GM12878 (cell line): ENCODE data around the gene TFF2. TPM values are rescaled to one million over a fixed set of nuclear protein-coding genes. Genes with fewer than 3 reads are reported as not detected.

Source experiments
- ATAC-seq: fragments of 200-7000 bp; cut with Tn5 transposase; 3 replicates; pipeline ENCODE4 v1.9.1; 2020; ENCODE audit warnings: mild to moderate bottlenecking, moderate library complexity
- BruUV-seq: library from RNA; stranded (reverse); fragments of 400-500 nt; replicated peaks from 2 replicates; lab custom pipeline; 2021; lab: Mats Ljungman, UMichigan
- CTCF ChIA-PET: fragments of 300-600 bp; sonication (Branson Sonifier 250); formaldehyde crosslinking; extraction: SDS; loops from one replicate; lab custom pipeline; 2021; ENCODE audit warnings: inconsistent platforms; lab: Yijun Ruan, JAX
- POLR2A ChIA-PET: fragments of 350-600 bp; formaldehyde crosslinking; extraction: SDS; loops from one replicate; lab custom pipeline; 2021; ENCODE audit warnings: inconsistent platforms; lab: Charles Lee
- RAD21 ChIA-PET: fragments of 300-600 bp; sonication (Branson Sonifier 250); formaldehyde crosslinking; loops from one replicate; lab custom pipeline; 2023; ENCODE audit warnings: antibody characterized with exemption; ENCODE audit not compliant: unreplicated experiment; lab: Charles Lee
- SMC1A ChIA-PET: fragments of 300-600 bp; sonication (Branson Sonifier 250); formaldehyde crosslinking; loops from one replicate; lab custom pipeline; 2023; ENCODE audit not compliant: unreplicated experiment, uncharacterized antibody; lab: Charles Lee
- DNase-seq: peaks from one replicate; pipeline ENCODE4 v3.0.0-alpha.2; 2011; ENCODE audit warnings: low read depth, low spot score
- FAIRE-seq: peaks from 3 replicates; lab custom pipeline; 2011; peaks lifted over from hg19 to GRCh38; lab: Jason Lieb, UNC
- H2AFZ ChIP-seq: 2 replicates; pipeline ENCODE4 v1.6.0; 2011; ENCODE audit warnings: low read depth, low read length, control low read depth; ENCODE audit not compliant: control insufficient read depth
- H3K27ac ChIP-seq: 2 replicates; pipeline ENCODE4 v1.5.1; 2011; ENCODE audit warnings: control low read depth; ENCODE audit not compliant: control insufficient read depth, insufficient read depth
- H3K27me3 ChIP-seq, 2 experiments: replicated peaks in 1 of 2; 2 replicates each; pipeline versions ENCODE4 v1.6.0 to v1.6.1; 2011; ENCODE audit warnings: low read length in 1 of 2; ENCODE audit not compliant: control insufficient read depth in 2 of 2, insufficient read depth in 2 of 2
- H3K36me3 ChIP-seq, 2 experiments: 2 replicates each; pipeline ENCODE4 v1.5.1; 2011; ENCODE audit warnings: low read length in 1 of 2; ENCODE audit not compliant: control insufficient read depth in 2 of 2, insufficient read depth in 2 of 2
- H3K4me1 ChIP-seq: 2 replicates; pipeline ENCODE4 v1.6.1; 2011; ENCODE audit warnings: mild to moderate bottlenecking, low read length, moderate library complexity, mixed read lengths; ENCODE audit not compliant: control insufficient read depth, insufficient read depth
- H3K4me2 ChIP-seq: 2 replicates; pipeline ENCODE4 v1.6.0; 2011; ENCODE audit warnings: control low read depth; ENCODE audit not compliant: control insufficient read depth, insufficient read depth
- H3K4me3 ChIP-seq: fragments of 200-600 bp; sonication (generic); 2 replicates; pipeline ENCODE4 v1.5.1; 2016
- H3K79me2 ChIP-seq: 2 replicates; pipeline ENCODE4 v1.6.0; 2011; ENCODE audit warnings: low read length; ENCODE audit not compliant: control insufficient read depth, insufficient read depth
- H3K9ac ChIP-seq: 2 replicates; pipeline ENCODE4 v1.8.0; 2011; ENCODE audit warnings: low read length, control low read depth, mixed read lengths; ENCODE audit not compliant: control insufficient read depth, insufficient read depth
- H3K9me3 ChIP-seq: replicated peaks from 3 replicates; pipeline ENCODE4 v1.5.1; 2011; ENCODE audit warnings: mild to moderate bottlenecking, low read length; ENCODE audit not compliant: control insufficient read depth, insufficient read depth
- H4K20me1 ChIP-seq: 2 replicates; pipeline ENCODE4 v1.6.0; 2011; ENCODE audit not compliant: control insufficient read depth, insufficient read depth
- E4F1 ChIP-seq: fragments of 450-650 bp; IDR thresholded peaks from 2 replicates; pipeline ENCODE4 v1.6.1; 2018; ENCODE audit warnings: borderline replicate concordance, mild to moderate bottlenecking; ENCODE audit not compliant: partially characterized antibody
- FOS ChIP-seq: IDR thresholded peaks from 3 replicates; pipeline ENCODE4 v1.6.1; 2011; ENCODE audit warnings: borderline replicate concordance; ENCODE audit not compliant: insufficient read length; ENCODE audit errors: extremely low read depth
- MTA3 ChIP-seq: IDR thresholded peaks from 2 replicates; pipeline ENCODE4 v1.6.1; 2012; ENCODE audit warnings: low read length, inconsistent platforms, borderline replicate concordance
- NR2C2 ChIP-seq: IDR thresholded peaks from 2 replicates; pipeline ENCODE4 v1.6.1; 2011; ENCODE audit warnings: borderline replicate concordance, low read depth; ENCODE audit not compliant: control insufficient read depth, insufficient read length
- SKIL ChIP-seq: fragments of 450-650 bp; IDR thresholded peaks from 2 replicates; pipeline ENCODE4 v1.6.1; 2017; ENCODE audit warnings: mild to moderate bottlenecking, low read depth, inconsistent platforms; ENCODE audit not compliant: poor library complexity, severe bottlenecking
- SREBF2 ChIP-seq: IDR thresholded peaks from 2 replicates; pipeline ENCODE4 v1.6.1; 2012; ENCODE audit warnings: mild to moderate bottlenecking, low read length
- YBX1 ChIP-seq: fragments of 450-650 bp; IDR thresholded peaks from 2 replicates; pipeline ENCODE4 v1.6.1; 2016; ENCODE audit warnings: antibody characterized with exemption
- ZBED1 ChIP-seq: IDR thresholded peaks from 2 replicates; pipeline ENCODE4 v1.6.1; 2016; ENCODE audit warnings: borderline replicate concordance
- ZNF217 ChIP-seq: fragments of 450-650 bp; IDR thresholded peaks from 2 replicates; pipeline ENCODE4 v1.6.1; 2017; ENCODE audit warnings: antibody characterized with exemption, mild to moderate bottlenecking
- ZNF384 ChIP-seq: IDR thresholded peaks from 2 replicates; pipeline ENCODE4 v1.6.1; 2012; ENCODE audit warnings: low read depth, mild to moderate bottlenecking, low read length, improper control_type of control experiment, borderline replicate concordance
- WGBS: methylation state at CpG from one replicate; pipeline ENCODE4 v1.1.6; 2016; ENCODE audit warnings: low lambda C conversion rate; ENCODE audit not compliant: insufficient replicate concordance, insufficient coverage; ENCODE audit errors: missing lambda C conversion rate; 5-methylcytosine and 5-hydroxymethylcytosine counted together
- in situ Hi-C: fragments of 300-500 bp; cut with MboI; formaldehyde crosslinking; loops from 9 replicates; pipeline ENCODE4 v1.14.3; 2018; ENCODE audit warnings: mixed read lengths
- intact Hi-C: fragments of 100-400 bp; cut with micrococcal nuclease; formaldehyde crosslinking; loops from one replicate; pipeline ENCODE4 v1.14.2; 2022; ENCODE audit not compliant: unreplicated experiment
- polyA plus RNA-seq, 11 experiments: library from polyadenylated mRNA; depleted of rRNA in 4 of 11; unstranded in 6 of 11; stranded (reverse) in 5 of 11; fragments of >200 nt; fragmentation: Nextera tagmentation in 4 of 11; fragmentation: Illumina TruSeq in 1 of 11; extraction: Ambion mirVana in 4 of 11; extraction: Trizol in 1 of 11; gene quantifications; 1 replicate in 1 of 11; 2 replicates in 10 of 11; pipeline versions ENCODE4 v1.2.1 to v1.2.3, GENCODE V29; 2011 to 2016; ENCODE audit warnings: inconsistent platforms in 2 of 11, missing spikeins in 2 of 11, low read depth in 1 of 11
- total RNA-seq, 4 experiments: library from RNA; depleted of rRNA in 3 of 4; stranded (reverse); fragments of >200 nt in 3 of 4; fragmentation: Illumina TruSeq in 1 of 4; extraction: Trizol in 1 of 4; gene quantifications; 2 replicates each; pipeline versions ENCODE4 v1.2.1 to v1.2.3, GENCODE V29; 2013 to 2021
- TF ChIP-seq, protein P1 (sequence below): fragments of 450-650 bp; IDR thresholded peaks from 2 replicates; pipeline ENCODE4 v1.6.1; 2014; ENCODE audit warnings: mild to moderate bottlenecking
- TF ChIP-seq, protein P2 (sequence below): fragments of 450-650 bp; IDR thresholded peaks from 2 replicates; pipeline ENCODE4 v1.6.1; 2018; ENCODE audit warnings: mild to moderate bottlenecking, low read depth, moderate library complexity; ENCODE audit not compliant: partially characterized antibody
- TF ChIP-seq, protein P3 (sequence below): IDR thresholded peaks from 2 replicates; pipeline ENCODE4 v1.6.1; 2011; ENCODE audit warnings: low read depth, mild to moderate bottlenecking, low read length, moderate library complexity, borderline replicate concordance; ENCODE audit errors: extremely low read depth

The TFF2 gene
- total and polyA plus RNA-seq, 10 of the 15 experiments (the other 5 are each of a cell fraction or from before 2014, with no cell fraction given): 0.56 TPM; not detected in 9

DNA sequence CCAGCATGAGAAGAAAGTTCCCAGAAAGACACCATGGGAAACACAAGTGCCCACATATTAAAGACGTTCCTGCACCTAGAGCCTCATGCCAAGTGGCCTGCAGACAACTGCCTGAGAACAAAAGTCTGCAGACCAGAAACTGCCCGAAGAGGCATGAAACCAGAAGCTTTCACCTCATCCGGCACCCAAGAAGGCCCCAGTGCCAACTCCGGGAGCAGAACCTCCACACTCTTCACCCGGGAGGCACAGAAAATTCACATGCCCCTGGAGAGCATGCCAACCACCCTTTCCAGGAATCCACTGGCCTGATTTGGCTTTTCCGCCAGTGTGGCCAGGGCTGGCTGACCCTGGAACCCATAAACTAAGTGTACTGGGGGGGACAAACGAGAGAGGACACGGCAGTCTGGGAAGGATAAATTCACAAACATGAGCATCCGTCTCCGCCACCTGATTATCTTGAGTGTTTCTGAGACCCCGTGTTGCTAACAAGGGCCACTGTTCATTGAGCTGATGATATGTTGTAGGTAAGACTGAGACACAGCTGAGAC lies 6.8 kb downstream of the TFF2 start:
- RAD21 ChIA-PET: no interaction called here
- FAIRE-seq (no peak), DNase-seq (no peak), ATAC-seq (no peak)
- Histone ChIP-seq H3K9ac (no peak overlapping the region), H3K79me2 (no peaks in the 10 kb centered on the region), H3K4me1 (peaks cover 3% of the 10 kb centered on the region), H4K20me1 (no peaks in the 10 kb centered on the region), H3K4me3 (no peak overlapping the region), H3K27me3 (no peaks in the 10 kb centered on the region), H3K9me3 (no peaks in the 10 kb centered on the region; the same call in 2 of the 3 replicates), H3K4me2 (no peak overlapping the region), H2AFZ (no peak overlapping the region), H3K27ac (no peak overlapping the region), H3K36me3 (no peaks in the 10 kb centered on the region)
- intact Hi-C loops: no loop called here
- no TSS peak for BruUV-seq
- WGBS: 72% methylated on average over 11 of the region's 11 CpGs
- in situ Hi-C loops: no loop called here
- SMC1A ChIA-PET: interaction anchor here (1.1 to 1.3 kb wide), 2 partner anchors 13 to 77 kb away, joined by 3 to 5 read pairs; no protein-coding TSS in a partner anchor
- POLR2A ChIA-PET: no interaction called here
- CTCF ChIA-PET: no interaction called here
- TF ChIP-seq E4F1 (no peak), SREBF2 (no peak), MTA3 (no peak), NR2C2 (no peak), ZBED1 (no peak), ZNF217 (no peak), FOS (no peak), ZNF384 (no peak), YBX1 (no peak), SKIL (no peak)
- TF ChIP-seq, protein P1, sequence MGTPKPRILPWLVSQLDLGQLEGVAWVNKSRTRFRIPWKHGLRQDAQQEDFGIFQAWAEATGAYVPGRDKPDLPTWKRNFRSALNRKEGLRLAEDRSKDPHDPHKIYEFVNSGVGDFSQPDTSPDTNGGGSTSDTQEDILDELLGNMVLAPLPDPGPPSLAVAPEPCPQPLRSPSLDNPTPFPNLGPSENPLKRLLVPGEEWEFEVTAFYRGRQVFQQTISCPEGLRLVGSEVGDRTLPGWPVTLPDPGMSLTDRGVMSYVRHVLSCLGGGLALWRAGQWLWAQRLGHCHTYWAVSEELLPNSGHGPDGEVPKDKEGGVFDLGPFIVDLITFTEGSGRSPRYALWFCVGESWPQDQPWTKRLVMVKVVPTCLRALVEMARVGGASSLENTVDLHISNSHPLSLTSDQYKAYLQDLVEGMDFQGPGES: no peak
- TF ChIP-seq, protein P2, sequence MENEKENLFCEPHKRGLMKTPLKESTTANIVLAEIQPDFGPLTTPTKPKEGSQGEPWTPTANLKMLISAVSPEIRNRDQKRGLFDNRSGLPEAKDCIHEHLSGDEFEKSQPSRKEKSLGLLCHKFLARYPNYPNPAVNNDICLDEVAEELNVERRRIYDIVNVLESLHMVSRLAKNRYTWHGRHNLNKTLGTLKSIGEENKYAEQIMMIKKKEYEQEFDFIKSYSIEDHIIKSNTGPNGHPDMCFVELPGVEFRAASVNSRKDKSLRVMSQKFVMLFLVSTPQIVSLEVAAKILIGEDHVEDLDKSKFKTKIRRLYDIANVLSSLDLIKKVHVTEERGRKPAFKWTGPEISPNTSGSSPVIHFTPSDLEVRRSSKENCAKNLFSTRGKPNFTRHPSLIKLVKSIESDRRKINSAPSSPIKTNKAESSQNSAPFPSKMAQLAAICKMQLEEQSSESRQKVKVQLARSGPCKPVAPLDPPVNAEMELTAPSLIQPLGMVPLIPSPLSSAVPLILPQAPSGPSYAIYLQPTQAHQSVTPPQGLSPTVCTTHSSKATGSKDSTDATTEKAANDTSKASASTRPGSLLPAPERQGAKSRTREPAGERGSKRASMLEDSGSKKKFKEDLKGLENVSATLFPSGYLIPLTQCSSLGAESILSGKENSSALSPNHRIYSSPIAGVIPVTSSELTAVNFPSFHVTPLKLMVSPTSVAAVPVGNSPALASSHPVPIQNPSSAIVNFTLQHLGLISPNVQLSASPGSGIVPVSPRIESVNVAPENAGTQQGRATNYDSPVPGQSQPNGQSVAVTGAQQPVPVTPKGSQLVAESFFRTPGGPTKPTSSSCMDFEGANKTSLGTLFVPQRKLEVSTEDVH: no peak
- TF ChIP-seq, protein P3, sequence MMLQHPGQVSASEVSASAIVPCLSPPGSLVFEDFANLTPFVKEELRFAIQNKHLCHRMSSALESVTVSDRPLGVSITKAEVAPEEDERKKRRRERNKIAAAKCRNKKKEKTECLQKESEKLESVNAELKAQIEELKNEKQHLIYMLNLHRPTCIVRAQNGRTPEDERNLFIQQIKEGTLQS: no peak
